Naive thymus-derived CD4-positive, alpha-beta T cell (primary cell): Measurements from ENCODE around the gene SPRN. TPM values are rescaled to one million over a fixed set of nuclear protein-coding genes. Genes with fewer than 3 reads are reported as not detected.

Source experiments
- ATAC-seq: fragments of 150-1000 bp; cut with Tn5 transposase; 2 replicates; pipeline ENCODE4 v1.10.0; 2021; ENCODE audit warnings: mild to moderate bottlenecking, moderate library complexity
- CTCF ChIA-PET: fragments of 350-600 bp; sonication (Branson Sonifier 250); formaldehyde crosslinking; loops from one replicate; lab custom pipeline; 2021; ENCODE audit warnings: antibody characterized with exemption; lab: Charles Lee
- POLR2A ChIA-PET: fragments of 350-600 bp; sonication (Branson Sonifier 250); formaldehyde crosslinking; loops from one replicate; lab custom pipeline; 2021; ENCODE audit warnings: antibody characterized with exemption, inconsistent platforms; lab: Charles Lee
- DNase-seq, 9 donors: peaks; one replicate each; pipeline versions ENCODE4 v3.0.0 to v3.0.0-alpha.2; 2020 to 2022; ENCODE audit warnings: mixed read lengths in 1 of 9
- H3K27ac ChIP-seq: one replicate; pipeline ENCODE4 v1.7.0; 2013; ENCODE audit warnings: mild to moderate bottlenecking, low read depth, low read length, moderate library complexity
- H3K27me3 ChIP-seq, 2 donors: one replicate each; pipeline ENCODE4 v1.7.0; 2013; ENCODE audit warnings: low read length in 2 of 2, mild to moderate bottlenecking in 2 of 2, moderate library complexity in 2 of 2; ENCODE audit not compliant: control insufficient read depth in 2 of 2, insufficient read depth in 2 of 2
- H3K36me3 ChIP-seq, 3 experiments: 1 replicate in 2 of 3; 2 replicates in 1 of 3; pipeline ENCODE4 v1.7.0; 2013; ENCODE audit warnings: low read length in 3 of 3, mild to moderate bottlenecking in 3 of 3, moderate library complexity in 1 of 3; ENCODE audit not compliant: insufficient read depth in 3 of 3, control insufficient read depth in 2 of 3
- H3K4me1 ChIP-seq, 2 donors: one replicate each; pipeline ENCODE4 v1.7.0; 2013; ENCODE audit warnings: low read length in 2 of 2, mild to moderate bottlenecking in 2 of 2, moderate library complexity in 1 of 2; ENCODE audit not compliant: control insufficient read depth in 2 of 2, insufficient read depth in 2 of 2
- H3K4me3 ChIP-seq: 2 replicates; pipeline ENCODE4 v1.7.0; 2013; ENCODE audit warnings: mild to moderate bottlenecking, low read length
- H3K9me3 ChIP-seq, 3 experiments: 1 replicate in 2 of 3; 2 replicates in 1 of 3; pipeline ENCODE4 v1.7.0; 2013; ENCODE audit warnings: low read length in 3 of 3; ENCODE audit not compliant: control insufficient read depth in 2 of 3
- H3K27ac Mint-ChIP-seq, 9 donors: one replicate each; pipeline ENCODE4 v1.8.0; 2020 to 2022; ENCODE audit warnings: mixed read lengths in 9 of 9, mild to moderate bottlenecking in 8 of 9, moderate library complexity in 5 of 9, inconsistent platforms in 2 of 9
- H3K27me3 Mint-ChIP-seq, 5 donors: one replicate each; pipeline ENCODE4 v1.8.0; 2021 to 2022; ENCODE audit warnings: mixed read lengths in 5 of 5, mild to moderate bottlenecking in 1 of 5
- H3K36me3 Mint-ChIP-seq, 5 donors: one replicate each; pipeline ENCODE4 v1.8.0; 2020 to 2022; ENCODE audit warnings: mixed read lengths in 5 of 5, mild to moderate bottlenecking in 3 of 5, inconsistent platforms in 1 of 5
- H3K4me1 Mint-ChIP-seq, 7 donors: one replicate each; pipeline ENCODE4 v1.8.0; 2020 to 2022; ENCODE audit warnings: mixed read lengths in 7 of 7, mild to moderate bottlenecking in 3 of 7, inconsistent platforms in 1 of 7
- H3K4me3 Mint-ChIP-seq, 10 donors: one replicate each; pipeline ENCODE4 v1.8.0; 2020 to 2022; ENCODE audit warnings: mild to moderate bottlenecking in 10 of 10, mixed read lengths in 10 of 10, moderate library complexity in 6 of 10, inconsistent platforms in 2 of 10
- H3K9me3 Mint-ChIP-seq, 11 donors: one replicate each; pipeline ENCODE4 v1.8.0; 2020 to 2022; ENCODE audit warnings: mixed read lengths in 11 of 11, mild to moderate bottlenecking in 4 of 11, inconsistent platforms in 1 of 11, moderate library complexity in 1 of 11
- intact Hi-C, 2 donors: fragments of 100-400 bp; cut with micrococcal nuclease; formaldehyde crosslinking; loops; one replicate each; pipeline ENCODE4 v1.15.1; 2023
- polyA plus RNA-seq, 2 donors: library from polyadenylated mRNA; unstranded; fragments of 300-500 nt; fragmentation: Illumina TruSeq; gene quantifications; one replicate each; pipeline ENCODE4 v1.2.3, GENCODE V29; 2021
- total RNA-seq, 6 experiments: library from RNA in 5 of 6; stranded (reverse) in 5 of 6; gene quantifications; 1 replicate in 5 of 6; 2 replicates in 1 of 6; pipeline ENCODE4 v1.2.3 and lab custom pipeline; 2021 to 2026

SPRN gene
- total and polyA plus RNA-seq, 7 experiments from 2014 or later = 0.10 to 0.34 TPM; not detected in 5

- peak in 1 of 9 donors; percentile 17 for DNase-seq
- POLR2A ChIA-PET = interaction anchor here (6.0 kb wide), 1 partner anchor 10 kb away, joined by 47 read pairs; no protein-coding TSS in a partner anchor
- Mint-ChIP-seq H3K9me3 (no peaks in the 10 kb centered on the region), H3K27me3 (peaks cover 0 to 11% (median 0%) of the 10 kb centered on the region in 5 donors), H3K4me3 (peak overlapping the region; percentile 29 to 83 (median 68)), H3K27ac (peak overlapping the region in 4 of 9 donors; percentile 10 to 52 (median 36)), H3K4me1 (peaks cover 0 to 13% (median 4%) of the 10 kb centered on the region in 7 donors), H3K36me3 (no peaks in the 10 kb centered on the region)
- intact Hi-C loops = loop anchor here (1.0 to 10.0 kb wide), 6 partner anchors 9 to 845 kb away; partner anchors contain the start of genes INPP5A (in 2 of the 2) and MTG1 (in 1 of the 2)
- peaks cover 0 to 4% (median 0%) of the 10 kb centered on the region in 3 experiments for H3K36me3 ChIP-seq
- H3K4me3 ChIP-seq = no peak overlapping the region
- no peaks in the 10 kb centered on the region for H3K27me3 ChIP-seq
- H3K9me3 ChIP-seq = no peaks in the 10 kb centered on the region
- peak overlapping the region; percentile 64 for H3K27ac ChIP-seq
- H3K4me1 ChIP-seq = peaks cover 0 to 3% of the 10 kb centered on the region in 2 donors
- CTCF ChIA-PET = no interaction called here
- no peak for ATAC-seq
These were observed 44.4 kb downstream of the SPRN start for GRCh38 chr10:133379801-133380666.

GRCh38 chr10:133379152-133379800, 45.1 kb downstream of the SPRN start, which contains the start of gene PAOX:
Gene PAOX (plus strand): TSS chr10:133379262. CDS start chr10:133379317, 55 bp downstream.
- POLR2A ChIA-PET = interaction anchor here (1.4 to 6.0 kb wide), 2 partner anchors 10 to 14 kb away, joined by 4 to 47 read pairs; no protein-coding TSS in a partner anchor
- Mint-ChIP-seq H3K27ac (peak within 1 kb of the TSS in 5 of 9 donors; percentile 33 to 84 (median 75)), H3K4me3 (peak within 1 kb of the TSS; percentile 82 to 90 (median 86)), H3K9me3 (no peaks in the 10 kb centered on the region), H3K27me3 (peaks cover 0 to 11% (median 0%) of the 10 kb centered on the region in 5 donors), H3K4me1 (peaks cover 0 to 14% (median 7%) of the 10 kb centered on the region in 7 donors), H3K36me3 (no peaks in the 10 kb centered on the region)
- Histone ChIP-seq H3K27me3 (no peaks in the 10 kb centered on the region), H3K36me3 (peaks cover 0 to 4% (median 0%) of the 10 kb centered on the region in 3 experiments), H3K4me1 (peaks cover 0 to 3% of the 10 kb centered on the region in 2 donors), H3K27ac (peak within 1 kb of the TSS; percentile 69), H3K9me3 (no peaks in the 10 kb centered on the region), H3K4me3 (peak within 1 kb of the TSS; percentile 92)
- peak; percentile 65 for ATAC-seq
- CTCF ChIA-PET = no interaction called here
- DNase-seq = peak in 8 of 9 donors; percentile 44 to 74 (median 54)
- intact Hi-C loops = loop anchor here (1.0 to 10.0 kb wide), 6 partner anchors 10 to 844 kb away; partner anchors contain the start of genes INPP5A (in 2 of the 2) and MTG1 (in 1 of the 2)

GRCh38 chr10:133378251-133379096, 46.0 kb downstream of the SPRN start:
- intact Hi-C loops = loop anchor here (1.0 to 10.0 kb wide), 9 partner anchors 11 to 844 kb away; partner anchors contain the start of genes FUOM (in 2 of the 2), INPP5A (in 2 of the 2) and MTG1 (in 2 of the 2)
- POLR2A ChIA-PET = interaction anchor here (1.1 to 6.0 kb wide), 4 partner anchors 9 to 16 kb away, joined by 3 to 47 read pairs (median 4); partner anchors contain the start of gene MTG1
- Histone ChIP-seq H3K27ac (peak overlapping the region; percentile 69), H3K4me1 (peaks cover 0 to 3% of the 10 kb centered on the region in 2 donors), H3K4me3 (peak overlapping the region; percentile 92), H3K9me3 (no peaks in the 10 kb centered on the region), H3K36me3 (peaks cover 0 to 4% (median 0%) of the 10 kb centered on the region in 3 experiments), H3K27me3 (no peaks in the 10 kb centered on the region)
- DNase-seq (peak in 8 of 9 donors; percentile 51 to 78 (median 59)), ATAC-seq (peak; percentile 73)
- H3K27ac Mint-ChIP-seq = peak overlapping the region in 5 of 9 donors; percentile 33 to 84 (median 75)
- CTCF ChIA-PET = interaction anchor here (0.8 to 1.1 kb wide), 2 partner anchors 42 to 60 kb away, joined by 3 to 4 read pairs; partner anchors contain the start of gene CALY
- peak overlapping the region; percentile 82 to 90 (median 86) for H3K4me3 Mint-ChIP-seq
- H3K36me3 Mint-ChIP-seq = no peaks in the 10 kb centered on the region
- H3K27me3 Mint-ChIP-seq = peaks cover 0 to 14% (median 0%) of the 10 kb centered on the region in 5 donors
- no peaks in the 10 kb centered on the region for H3K9me3 Mint-ChIP-seq
- H3K4me1 Mint-ChIP-seq = peaks cover 0 to 18% (median 10%) of the 10 kb centered on the region in 7 donors

GRCh38 chr10:133377818-133378250, 46.6 kb downstream of the SPRN start:
- H3K4me1 ChIP-seq = peaks cover 0 to 3% of the 10 kb centered on the region in 2 donors
- no peaks in the 10 kb centered on the region for H3K36me3 Mint-ChIP-seq
- no peak for DNase-seq
- intact Hi-C loops = loop anchor here (1.0 to 10.0 kb wide), 8 partner anchors 12 to 843 kb away; partner anchors contain the start of genes FUOM (in 2 of the 2), INPP5A (in 2 of the 2) and MTG1 (in 1 of the 2)
- peak overlapping the region; percentile 82 to 90 (median 86) for H3K4me3 Mint-ChIP-seq
- CTCF ChIA-PET = interaction anchor here (0.8 to 1.1 kb wide), 2 partner anchors 41 to 59 kb away, joined by 3 to 4 read pairs; partner anchors contain the start of gene CALY
- peaks cover 0 to 7% (median 0%) of the 10 kb centered on the region in 3 experiments for H3K36me3 ChIP-seq
- POLR2A ChIA-PET = interaction anchor here (1.1 to 6.0 kb wide), 4 partner anchors 8 to 17 kb away, joined by 3 to 47 read pairs (median 4); partner anchors contain the start of gene MTG1
- H3K4me3 ChIP-seq = peak overlapping the region; percentile 92
- H3K9me3 ChIP-seq = no peaks in the 10 kb centered on the region
- H3K27ac Mint-ChIP-seq = peak overlapping the region in 3 of 9 donors; percentile 33 to 78 (median 75)
- H3K27me3 Mint-ChIP-seq = peaks cover 0 to 14% (median 0%) of the 10 kb centered on the region in 5 donors
- peak overlapping the region; percentile 37 for H3K27ac ChIP-seq
- ATAC-seq = no peak
- H3K4me1 Mint-ChIP-seq = peaks cover 0 to 18% (median 10%) of the 10 kb centered on the region in 7 donors
- H3K27me3 ChIP-seq = no peaks in the 10 kb centered on the region
- H3K9me3 Mint-ChIP-seq = no peaks in the 10 kb centered on the region

- no peaks in the 10 kb centered on the region for H3K27me3 ChIP-seq
- Mint-ChIP-seq H3K36me3 (no peaks in the 10 kb centered on the region), H3K4me1 (peaks cover 0 to 18% (median 10%) of the 10 kb centered on the region in 7 donors), H3K27me3 (peaks cover 0 to 14% (median 0%) of the 10 kb centered on the region in 5 donors), H3K9me3 (no peaks in the 10 kb centered on the region), H3K27ac (peak overlapping the region in 3 of 9 donors; percentile 14 to 65 (median 46)), H3K4me3 (peak overlapping the region; percentile 23 to 87 (median 57))
- no peaks in the 10 kb centered on the region for H3K9me3 ChIP-seq
- ChIA-PET POLR2A (interaction anchor here (0.8 to 6.0 kb wide), 5 partner anchors 8 to 21 kb away, joined by 3 to 47 read pairs (median 3); partner anchors contain the start of gene MTG1), CTCF (interaction anchor here (0.8 to 1.1 kb wide), 2 partner anchors 41 to 59 kb away, joined by 3 to 4 read pairs; partner anchors contain the start of gene CALY)
- peaks cover 0 to 7% (median 0%) of the 10 kb centered on the region in 3 experiments for H3K36me3 ChIP-seq
- H3K27ac ChIP-seq = no peak overlapping the region
- no peak for ATAC-seq
- intact Hi-C loops = loop anchor here (5.0 to 10.0 kb wide), 2 partner anchors 840 to 842 kb away; partner anchors contain the start of gene INPP5A (in 2 of the 2)
- no peak overlapping the region for H3K4me3 ChIP-seq
- H3K4me1 ChIP-seq = peaks cover 0 to 3% of the 10 kb centered on the region in 2 donors
- no peak for DNase-seq
These were observed 47.2 kb downstream of the SPRN start for GRCh38 chr10:133377025-133377817.
